RWPE2 (cell line): Measurements from ENCODE around the gene MUC2.
A peak's percentile ranks its signal among the peaks of the same experiment; 100 is the strongest.

Experiments used
- ATAC-seq: fragments of 200-7000 bp; cut with Tn5 transposase; 3 replicates; pipeline ENCODE4 v1.9.1; 2021; ENCODE audit warnings: low read depth
- DNase-seq: peaks from one replicate; pipeline ENCODE4 v3.0.0-alpha.2; 2020; ENCODE audit warnings: low spot score
- H3K27ac ChIP-seq: fragments of 450-650 bp; 2 replicates; pipeline ENCODE4 v1.5.1; 2017; ENCODE audit warnings: mild to moderate bottlenecking; ENCODE audit not compliant: poor library complexity, severe bottlenecking
- H3K27me3 ChIP-seq: fragments of 250-450 bp; sonication (Bioruptor Pico); 2 replicates; pipeline ENCODE4 v1.5.1; 2021; ENCODE audit warnings: mild to moderate bottlenecking, moderate library complexity; ENCODE audit not compliant: insufficient read depth, poor library complexity, severe bottlenecking
- H3K36me3 ChIP-seq: fragments of 250-450 bp; sonication (Bioruptor Pico); 2 replicates; pipeline ENCODE4 v1.5.1; 2020; ENCODE audit warnings: low read depth, mild to moderate bottlenecking, moderate library complexity
- H3K4me1 ChIP-seq: fragments of 250-450 bp; sonication (Bioruptor Pico); 2 replicates; pipeline ENCODE4 v1.5.1; 2021; ENCODE audit warnings: mild to moderate bottlenecking, moderate library complexity; ENCODE audit not compliant: insufficient read depth, poor library complexity, severe bottlenecking
- H3K4me3 ChIP-seq: fragments of 250-450 bp; sonication (Bioruptor Pico); 2 replicates; pipeline ENCODE4 v1.5.1; 2021; ENCODE audit warnings: mild to moderate bottlenecking, moderate library complexity; ENCODE audit not compliant: severe bottlenecking
- H3K9me3 ChIP-seq: fragments of 250-450 bp; sonication (Bioruptor Pico); 2 replicates; pipeline ENCODE4 v1.5.1; 2021; ENCODE audit warnings: mild to moderate bottlenecking, moderate library complexity; ENCODE audit not compliant: severe bottlenecking
- TF ChIP-seq, protein P1 (sequence below): fragments of 450-650 bp; IDR thresholded peaks from one replicate; pipeline ENCODE4 v1.5.1; 2017; ENCODE audit warnings: mild to moderate bottlenecking, moderate library complexity; ENCODE audit not compliant: poor library complexity, severe bottlenecking

Gene MUC2

GRCh38 chr11:1084561-1085439, 10.1 kb downstream of the MUC2 start:
- peak; percentile 47 for DNase-seq
- TF ChIP-seq, protein P1, sequence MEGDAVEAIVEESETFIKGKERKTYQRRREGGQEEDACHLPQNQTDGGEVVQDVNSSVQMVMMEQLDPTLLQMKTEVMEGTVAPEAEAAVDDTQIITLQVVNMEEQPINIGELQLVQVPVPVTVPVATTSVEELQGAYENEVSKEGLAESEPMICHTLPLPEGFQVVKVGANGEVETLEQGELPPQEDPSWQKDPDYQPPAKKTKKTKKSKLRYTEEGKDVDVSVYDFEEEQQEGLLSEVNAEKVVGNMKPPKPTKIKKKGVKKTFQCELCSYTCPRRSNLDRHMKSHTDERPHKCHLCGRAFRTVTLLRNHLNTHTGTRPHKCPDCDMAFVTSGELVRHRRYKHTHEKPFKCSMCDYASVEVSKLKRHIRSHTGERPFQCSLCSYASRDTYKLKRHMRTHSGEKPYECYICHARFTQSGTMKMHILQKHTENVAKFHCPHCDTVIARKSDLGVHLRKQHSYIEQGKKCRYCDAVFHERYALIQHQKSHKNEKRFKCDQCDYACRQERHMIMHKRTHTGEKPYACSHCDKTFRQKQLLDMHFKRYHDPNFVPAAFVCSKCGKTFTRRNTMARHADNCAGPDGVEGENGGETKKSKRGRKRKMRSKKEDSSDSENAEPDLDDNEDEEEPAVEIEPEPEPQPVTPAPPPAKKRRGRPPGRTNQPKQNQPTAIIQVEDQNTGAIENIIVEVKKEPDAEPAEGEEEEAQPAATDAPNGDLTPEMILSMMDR: no peak

DNA sequence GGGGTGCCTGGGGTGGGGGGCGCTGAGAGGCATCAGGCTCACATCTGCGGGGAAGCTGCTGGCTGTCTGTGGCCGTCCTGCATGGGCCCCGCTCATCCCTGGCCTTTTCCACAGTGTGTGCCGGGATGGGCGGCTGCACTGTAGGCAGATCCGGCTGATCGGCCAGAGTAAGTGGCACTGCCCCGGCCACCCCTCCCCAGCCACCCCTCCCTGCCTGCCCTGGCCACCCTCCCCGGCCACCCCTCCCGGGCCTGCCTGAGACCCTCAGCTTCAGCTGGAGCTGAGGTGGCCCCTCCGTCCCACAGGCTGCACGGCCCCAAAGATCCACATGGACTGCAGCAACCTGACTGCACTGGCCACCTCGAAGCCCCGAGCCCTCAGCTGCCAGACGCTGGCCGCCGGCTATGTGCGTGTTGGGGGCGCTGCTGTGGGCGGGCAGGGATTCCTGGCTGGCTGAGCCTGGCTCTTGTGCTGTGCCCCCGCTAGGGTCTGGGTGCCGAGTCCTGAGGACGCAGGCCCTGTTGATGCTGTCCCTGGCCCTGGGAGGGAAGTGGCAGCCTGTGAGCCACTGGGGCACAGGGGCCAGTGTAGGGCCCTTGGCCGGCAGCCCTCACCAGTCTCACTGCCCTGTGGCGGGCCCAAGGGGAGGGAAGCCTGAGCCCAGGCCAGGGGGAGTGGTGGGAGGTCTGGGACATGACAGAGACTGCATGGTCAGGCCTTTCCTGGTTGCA, 10.9 kb downstream of the MUC2 start:
- H3K27ac ChIP-seq: no peak overlapping the region
- peaks cover 15% of the 10 kb centered on the region for H3K4me1 ChIP-seq
- H3K27me3 ChIP-seq: no peaks in the 10 kb centered on the region
- no peak; the same call in 2 of the 3 replicates for ATAC-seq
- no peaks in the 10 kb centered on the region for H3K36me3 ChIP-seq
- no peak for DNase-seq
- H3K9me3 ChIP-seq: no peaks in the 10 kb centered on the region
- TF ChIP-seq, protein P1: no peak
- no peak overlapping the region for H3K4me3 ChIP-seq

More at GRCh38 chr11:1084561-1085439, 10.1 kb downstream of the MUC2 start:
- Histone ChIP-seq H3K4me3 (no peak overlapping the region), H3K27ac (no peak overlapping the region), H3K4me1 (peaks cover 15% of the 10 kb centered on the region), H3K9me3 (no peaks in the 10 kb centered on the region), H3K36me3 (no peaks in the 10 kb centered on the region), H3K27me3 (no peaks in the 10 kb centered on the region)
- ATAC-seq: peak; percentile 49

GRCh38 chr11:1086171-1087102, 11.8 kb downstream of the MUC2 start:
- Histone ChIP-seq H3K4me3 (no peak overlapping the region), H3K9me3 (no peaks in the 10 kb centered on the region), H3K36me3 (no peaks in the 10 kb centered on the region), H3K27me3 (no peaks in the 10 kb centered on the region), H3K27ac (no peak overlapping the region), H3K4me1 (peaks cover 15% of the 10 kb centered on the region)
- TF ChIP-seq, protein P1: no peak
- peak; percentile 60 for DNase-seq
- no peak for ATAC-seq

DNA sequence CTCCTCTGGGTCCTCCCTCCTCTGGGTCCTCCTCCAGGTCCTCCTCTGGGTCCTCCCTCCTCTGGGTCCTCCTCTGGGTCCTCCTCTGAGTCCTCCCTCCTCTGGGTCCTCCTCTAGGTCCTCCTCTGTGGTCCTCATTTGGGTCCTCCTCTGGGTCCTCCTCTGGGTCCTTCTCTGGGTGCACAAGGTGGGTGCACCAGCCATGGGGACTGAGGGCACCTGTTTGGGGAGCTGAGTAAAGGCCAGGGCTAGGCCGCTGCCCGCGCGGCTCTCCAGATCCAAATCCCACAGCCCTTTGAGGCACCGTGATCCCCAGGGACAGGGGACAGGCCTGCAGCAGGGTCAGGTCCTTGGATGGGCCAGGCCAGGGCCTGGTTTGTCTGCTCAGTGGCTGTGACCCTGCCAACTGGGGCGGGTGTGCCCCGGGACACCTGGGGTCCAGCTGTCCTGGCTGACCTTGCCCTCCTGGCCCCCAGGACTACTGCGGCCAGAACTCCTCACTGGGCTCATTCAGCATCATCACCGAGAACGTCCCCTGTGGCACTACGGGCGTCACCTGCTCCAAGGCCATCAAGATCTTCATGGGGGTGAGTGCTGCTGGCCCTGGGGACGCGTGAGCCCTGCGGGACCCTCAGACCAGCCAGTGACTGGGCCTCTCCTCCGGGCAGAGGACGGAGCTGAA, 12.7 kb downstream of the MUC2 start:
- no peaks in the 10 kb centered on the region for H3K27me3 ChIP-seq
- DNase-seq: peak; percentile 48
- H3K4me1 ChIP-seq: peaks cover 15% of the 10 kb centered on the region
- H3K36me3 ChIP-seq: no peaks in the 10 kb centered on the region
- ATAC-seq: no peak
- TF ChIP-seq, protein P1: no peak
- no peak overlapping the region for H3K4me3 ChIP-seq
- H3K9me3 ChIP-seq: no peaks in the 10 kb centered on the region
- no peak overlapping the region for H3K27ac ChIP-seq
